CD4-positive, alpha-beta memory T cell (primary cell): Measurements from ENCODE around the gene CFAP107. TPM values are rescaled to one million over a fixed set of nuclear protein-coding genes. Genes with fewer than 3 reads are reported as not detected.

Experiments used
- CTCF ChIA-PET: fragments of 350-600 bp; sonication (Branson Sonifier 250); formaldehyde crosslinking; loops from one replicate; lab custom pipeline; 2021; ENCODE audit warnings: inconsistent platforms; ENCODE audit not compliant: partially characterized antibody; lab: Charles Lee
- POLR2A ChIA-PET: fragments of 350-600 bp; sonication (Branson Sonifier 250); formaldehyde crosslinking; loops from one replicate; lab custom pipeline; 2021; ENCODE audit not compliant: partially characterized antibody; lab: Charles Lee
- DNase-seq, 5 donors: peaks; one replicate each; pipeline versions ENCODE4 v3.0.0 to v3.0.0-alpha.2; 2020 to 2022; ENCODE audit warnings: mixed read lengths in 1 of 5
- H3K27ac ChIP-seq: one replicate; pipeline ENCODE4 v1.7.0; 2013; ENCODE audit warnings: low read depth, low read length
- H3K27me3 ChIP-seq: 2 replicates; pipeline ENCODE4 v1.7.0; 2013; ENCODE audit warnings: mild to moderate bottlenecking, low read length, moderate library complexity; ENCODE audit not compliant: insufficient read depth
- H3K36me3 ChIP-seq: 2 replicates; pipeline ENCODE4 v1.7.0; 2013; ENCODE audit warnings: mild to moderate bottlenecking, low read length, moderate library complexity; ENCODE audit not compliant: insufficient read depth
- H3K4me1 ChIP-seq: 2 replicates; pipeline ENCODE4 v1.7.0; 2013; ENCODE audit warnings: mild to moderate bottlenecking, low read length, moderate library complexity; ENCODE audit not compliant: insufficient read depth
- H3K4me3 ChIP-seq, 2 donors: one replicate each; pipeline ENCODE4 v1.7.0; 2013; ENCODE audit warnings: low read length in 2 of 2, mild to moderate bottlenecking in 1 of 2
- H3K9me3 ChIP-seq, 2 donors: one replicate each; pipeline ENCODE4 v1.7.0; 2013; ENCODE audit warnings: low read length in 2 of 2, control low read depth in 1 of 2; ENCODE audit not compliant: control insufficient read depth in 1 of 2
- H3K27ac Mint-ChIP-seq, 7 donors: one replicate each; pipeline ENCODE4 v1.8.0; 2020 to 2021; ENCODE audit warnings: mixed read lengths in 7 of 7, mild to moderate bottlenecking in 6 of 7, inconsistent platforms in 3 of 7, moderate library complexity in 3 of 7
- H3K27me3 Mint-ChIP-seq, 2 donors: one replicate each; pipeline ENCODE4 v1.8.0; 2020 to 2021; ENCODE audit warnings: mixed read lengths in 2 of 2
- H3K36me3 Mint-ChIP-seq, 2 donors: one replicate each; pipeline ENCODE4 v1.8.0; 2020 to 2021; ENCODE audit warnings: mixed read lengths in 2 of 2, inconsistent platforms in 1 of 2, mild to moderate bottlenecking in 1 of 2
- H3K4me1 Mint-ChIP-seq, 4 donors: one replicate each; pipeline ENCODE4 v1.8.0; 2020 to 2021; ENCODE audit warnings: mixed read lengths in 4 of 4, mild to moderate bottlenecking in 1 of 4
- H3K4me3 Mint-ChIP-seq, 8 donors: one replicate each; pipeline ENCODE4 v1.8.0; 2020 to 2021; ENCODE audit warnings: mixed read lengths in 8 of 8, mild to moderate bottlenecking in 7 of 8, moderate library complexity in 6 of 8, inconsistent platforms in 3 of 8
- H3K9me3 Mint-ChIP-seq, 8 donors: one replicate each; pipeline ENCODE4 v1.8.0; 2020 to 2021; ENCODE audit warnings: mixed read lengths in 8 of 8, mild to moderate bottlenecking in 5 of 8, inconsistent platforms in 3 of 8, moderate library complexity in 1 of 8
- intact Hi-C: fragments of 100-400 bp; cut with micrococcal nuclease; formaldehyde crosslinking; loops from one replicate; pipeline ENCODE4 v1.15.1; 2023
- polyA plus RNA-seq, 2 donors: library from polyadenylated mRNA; unstranded; fragments of 300-500 nt; fragmentation: Illumina TruSeq; gene quantifications; one replicate each; pipeline ENCODE4 v1.2.3, GENCODE V29; 2021
- total RNA-seq, 2 experiments: library from RNA; stranded (reverse); gene quantifications; one replicate each; pipeline ENCODE4 v1.2.3, GENCODE V29; 2021

Gene CFAP107
- total RNA-seq (not detected), polyA plus RNA-seq (not detected)

DNA sequence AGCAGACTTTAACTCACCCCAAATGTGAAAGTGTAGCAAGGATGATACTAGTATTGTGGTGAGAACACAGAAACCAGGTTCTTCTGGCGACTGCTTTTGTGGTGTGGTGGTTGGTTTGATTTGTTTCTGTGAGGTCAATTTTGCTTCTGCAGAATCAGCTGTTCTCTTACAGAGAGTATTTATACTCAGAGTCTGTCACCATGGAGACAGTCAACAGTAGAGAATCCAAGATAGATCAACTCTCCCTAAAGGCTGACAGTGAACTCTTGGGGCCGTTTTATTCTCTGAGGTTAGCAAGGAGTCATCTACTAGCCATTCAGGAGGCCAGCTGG, at the start of gene CFAP107:
Gene CFAP107, plus strand, starts transcription at position 209 of the 332 bp plus-strand sequence. CDS start 231 bp downstream, outside the sequence.
- POLR2A ChIA-PET, result no interaction called here
- Mint-ChIP-seq H3K9me3 (peaks cover 0 to 50% (median 39%) of the 10 kb centered on the region in 8 donors), H3K27me3 (peaks cover 33 to 40% of the 10 kb centered on the region in 2 donors), H3K36me3 (peaks cover 2 to 6% of the 10 kb centered on the region in 2 donors), H3K27ac (no peak within 1 kb of the TSS), H3K4me1 (no peaks in the 10 kb centered on the region), H3K4me3 (no peak within 1 kb of the TSS)
- DNase-seq, result no peak
- Histone ChIP-seq H3K27ac (no peak within 1 kb of the TSS), H3K9me3 (no peaks in the 10 kb centered on the region), H3K36me3 (no peaks in the 10 kb centered on the region), H3K4me3 (no peak within 1 kb of the TSS), H3K27me3 (peaks cover 13% of the 10 kb centered on the region), H3K4me1 (no peaks in the 10 kb centered on the region)
- intact Hi-C loops, result no loop called here
- CTCF ChIA-PET, result no interaction called here

GRCh38 chr1:12696658-12697057, 49.3 kb upstream of the CFAP107 start:
- Mint-ChIP-seq H3K27me3 (peaks cover 21 to 26% of the 10 kb centered on the region in 2 donors), H3K36me3 (no peaks in the 10 kb centered on the region), H3K27ac (no peak overlapping the region), H3K4me1 (no peaks in the 10 kb centered on the region), H3K4me3 (no peak overlapping the region), H3K9me3 (peaks cover 0 to 12% (median 3%) of the 10 kb centered on the region in 8 donors)
- CTCF ChIA-PET, result no interaction called here
- H3K27me3 ChIP-seq, result no peaks in the 10 kb centered on the region
- intact Hi-C loops, result no loop called here
- no peak overlapping the region for H3K4me3 ChIP-seq
- no peaks in the 10 kb centered on the region for H3K9me3 ChIP-seq
- POLR2A ChIA-PET, result no interaction called here
- no peaks in the 10 kb centered on the region for H3K4me1 ChIP-seq
- no peak overlapping the region for H3K27ac ChIP-seq
- no peak for DNase-seq
- no peaks in the 10 kb centered on the region for H3K36me3 ChIP-seq

GRCh38 chr1:12697397-12697796, 48.6 kb upstream of the CFAP107 start:
- H3K27ac Mint-ChIP-seq, result no peak overlapping the region

DNA sequence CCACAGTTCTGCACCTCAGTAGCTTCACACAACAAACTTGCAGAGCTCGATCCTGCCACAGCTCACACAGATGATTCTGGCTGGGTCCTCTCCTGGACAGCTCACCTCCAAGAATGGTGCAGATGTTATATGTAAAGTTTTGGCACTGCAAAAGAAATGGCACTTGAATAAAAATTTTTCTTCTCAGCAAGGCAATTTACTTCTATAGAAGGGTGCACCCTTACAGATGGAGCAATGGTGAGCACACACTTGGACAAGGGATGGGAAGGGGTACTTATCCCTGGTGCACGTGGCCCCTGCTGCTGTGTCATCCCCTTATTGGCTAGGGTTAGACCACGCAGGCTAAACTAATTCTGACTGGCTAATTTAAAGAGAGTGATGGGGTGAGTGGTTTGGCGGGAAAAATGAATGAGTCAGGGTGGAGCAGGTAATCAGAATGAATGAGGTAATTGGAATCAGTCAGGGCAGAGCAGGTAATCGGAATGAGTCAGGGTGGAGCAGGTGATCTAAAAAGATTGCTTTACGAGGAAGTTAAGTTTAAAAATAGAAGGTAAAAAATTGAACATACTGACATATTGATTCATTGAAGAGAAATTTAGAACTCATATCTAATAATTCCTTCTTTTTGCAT, 42.1 kb upstream of the CFAP107 start:
- no peaks in the 10 kb centered on the region for H3K36me3 ChIP-seq
- peaks cover 0 to 8% of the 10 kb centered on the region in 2 donors for H3K9me3 ChIP-seq
- H3K27ac Mint-ChIP-seq, result no peak overlapping the region
- H3K4me1 ChIP-seq, result no peaks in the 10 kb centered on the region
- intact Hi-C loops, result no loop called here
- H3K9me3 Mint-ChIP-seq, result peaks cover 2 to 45% (median 26%) of the 10 kb centered on the region in 8 donors
- POLR2A ChIA-PET, result no interaction called here
- peaks cover 0 to 3% of the 10 kb centered on the region in 2 donors for H3K36me3 Mint-ChIP-seq
- no peaks in the 10 kb centered on the region for H3K4me1 Mint-ChIP-seq
- H3K27me3 ChIP-seq, result no peaks in the 10 kb centered on the region
- DNase-seq, result no peak
- no peak overlapping the region for H3K27ac ChIP-seq
- H3K4me3 Mint-ChIP-seq, result no peak overlapping the region
- H3K4me3 ChIP-seq, result no peak overlapping the region
- CTCF ChIA-PET, result no interaction called here
- H3K27me3 Mint-ChIP-seq, result peaks cover 12 to 22% of the 10 kb centered on the region in 2 donors

More at GRCh38 chr1:12697397-12697796, 48.6 kb upstream of the CFAP107 start:
- Mint-ChIP-seq H3K4me3 (no peak overlapping the region), H3K4me1 (no peaks in the 10 kb centered on the region), H3K36me3 (no peaks in the 10 kb centered on the region), H3K9me3 (peaks cover 0 to 12% (median 3%) of the 10 kb centered on the region in 8 donors), H3K27me3 (peaks cover 21 to 22% of the 10 kb centered on the region in 2 donors)
- Histone ChIP-seq H3K4me3 (no peak overlapping the region), H3K27ac (no peak overlapping the region), H3K9me3 (no peaks in the 10 kb centered on the region), H3K4me1 (no peaks in the 10 kb centered on the region), H3K36me3 (no peaks in the 10 kb centered on the region), H3K27me3 (no peaks in the 10 kb centered on the region)
- CTCF ChIA-PET, result no interaction called here
- POLR2A ChIA-PET, result no interaction called here
- no peak for DNase-seq
- intact Hi-C loops, result no loop called here

DNA sequence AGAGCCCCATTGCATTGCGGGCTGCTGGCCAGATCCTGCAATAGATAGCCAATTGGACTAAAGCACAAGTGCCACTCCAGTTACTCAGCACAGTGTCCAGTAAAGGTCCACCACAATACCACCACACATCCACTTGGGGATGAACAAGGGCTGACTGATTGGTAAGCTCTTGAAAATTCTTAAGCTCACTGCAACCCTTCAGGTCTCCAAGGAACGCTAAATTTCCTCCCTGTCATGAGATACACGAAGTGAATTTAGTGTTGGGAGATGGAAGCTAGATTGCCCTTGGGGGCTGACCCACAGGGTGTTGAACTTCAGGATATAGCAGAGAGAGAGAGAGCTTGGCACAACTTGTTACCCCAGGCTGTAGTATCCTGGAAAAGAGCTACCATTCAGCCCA, 39.9 kb upstream of the CFAP107 start:
- DNase-seq, result no peak
- no peak overlapping the region for H3K27ac ChIP-seq
- H3K4me1 Mint-ChIP-seq, result no peaks in the 10 kb centered on the region
- H3K4me1 ChIP-seq, result no peaks in the 10 kb centered on the region
- ChIA-PET CTCF (no interaction called here), POLR2A (no interaction called here)
- no peak overlapping the region for H3K27ac Mint-ChIP-seq
- no peaks in the 10 kb centered on the region for H3K27me3 ChIP-seq
- H3K9me3 Mint-ChIP-seq, result peaks cover 2 to 39% (median 24%) of the 10 kb centered on the region in 8 donors
- no peak overlapping the region for H3K4me3 ChIP-seq
- no peak overlapping the region for H3K4me3 Mint-ChIP-seq
- no peaks in the 10 kb centered on the region for H3K36me3 ChIP-seq
- peaks cover 2 to 17% of the 10 kb centered on the region in 2 donors for H3K27me3 Mint-ChIP-seq
- intact Hi-C loops, result no loop called here
- peaks cover 0 to 3% of the 10 kb centered on the region in 2 donors for H3K36me3 Mint-ChIP-seq
- H3K9me3 ChIP-seq, result peaks cover 0 to 8% of the 10 kb centered on the region in 2 donors

- Histone ChIP-seq H3K27me3 (no peaks in the 10 kb centered on the region), H3K27ac (no peak overlapping the region), H3K9me3 (peaks cover 0 to 1% of the 10 kb centered on the region in 2 donors), H3K4me3 (no peak overlapping the region), H3K4me1 (no peaks in the 10 kb centered on the region), H3K36me3 (no peaks in the 10 kb centered on the region)
- no peak for DNase-seq
- H3K36me3 Mint-ChIP-seq, result peaks cover 0 to 3% of the 10 kb centered on the region in 2 donors
- no peak overlapping the region for H3K4me3 Mint-ChIP-seq
- H3K9me3 Mint-ChIP-seq, result peaks cover 2 to 23% (median 15%) of the 10 kb centered on the region in 8 donors
- POLR2A ChIA-PET, result no interaction called here
- CTCF ChIA-PET, result no interaction called here
- H3K4me1 Mint-ChIP-seq, result no peaks in the 10 kb centered on the region
- intact Hi-C loops, result no loop called here
- peaks cover 8 to 23% of the 10 kb centered on the region in 2 donors for H3K27me3 Mint-ChIP-seq
- no peak overlapping the region for H3K27ac Mint-ChIP-seq
These were observed 37.5 kb upstream of the CFAP107 start for GRCh38 chr1:12708396-12709090.

- H3K4me1 ChIP-seq, result no peaks in the 10 kb centered on the region
- DNase-seq, result no peak
- no peaks in the 10 kb centered on the region for H3K27me3 ChIP-seq
- H3K36me3 Mint-ChIP-seq, result peaks cover 0 to 3% of the 10 kb centered on the region in 2 donors
- H3K4me3 ChIP-seq, result no peak overlapping the region
- intact Hi-C loops, result no loop called here
- H3K4me3 Mint-ChIP-seq, result no peak overlapping the region
- no peak overlapping the region for H3K27ac ChIP-seq
- no peaks in the 10 kb centered on the region for H3K4me1 Mint-ChIP-seq
- peaks cover 8 to 26% of the 10 kb centered on the region in 2 donors for H3K27me3 Mint-ChIP-seq
- H3K27ac Mint-ChIP-seq, result no peak overlapping the region
- H3K9me3 Mint-ChIP-seq, result peaks cover under 1 to 17% (median 9%) of the 10 kb centered on the region in 8 donors
- POLR2A ChIA-PET, result no interaction called here
- no peaks in the 10 kb centered on the region for H3K9me3 ChIP-seq
- H3K36me3 ChIP-seq, result no peaks in the 10 kb centered on the region
- CTCF ChIA-PET, result no interaction called here
These were observed 36.9 kb upstream of the CFAP107 start for GRCh38 chr1:12709091-12709491.
